ENCODE results near the gene PTPRE. TPM values are rescaled to one million over a fixed set of nuclear protein-coding genes. Genes with fewer than 3 reads are reported as not detected.

The PTPRE gene
- total and polyA plus RNA-seq, 10 of the 15 experiments (the other 5 are each of a cell fraction or from before 2014, with no cell fraction given) = 2.9 to 7.6 (median 5.8) TPM

DNA sequence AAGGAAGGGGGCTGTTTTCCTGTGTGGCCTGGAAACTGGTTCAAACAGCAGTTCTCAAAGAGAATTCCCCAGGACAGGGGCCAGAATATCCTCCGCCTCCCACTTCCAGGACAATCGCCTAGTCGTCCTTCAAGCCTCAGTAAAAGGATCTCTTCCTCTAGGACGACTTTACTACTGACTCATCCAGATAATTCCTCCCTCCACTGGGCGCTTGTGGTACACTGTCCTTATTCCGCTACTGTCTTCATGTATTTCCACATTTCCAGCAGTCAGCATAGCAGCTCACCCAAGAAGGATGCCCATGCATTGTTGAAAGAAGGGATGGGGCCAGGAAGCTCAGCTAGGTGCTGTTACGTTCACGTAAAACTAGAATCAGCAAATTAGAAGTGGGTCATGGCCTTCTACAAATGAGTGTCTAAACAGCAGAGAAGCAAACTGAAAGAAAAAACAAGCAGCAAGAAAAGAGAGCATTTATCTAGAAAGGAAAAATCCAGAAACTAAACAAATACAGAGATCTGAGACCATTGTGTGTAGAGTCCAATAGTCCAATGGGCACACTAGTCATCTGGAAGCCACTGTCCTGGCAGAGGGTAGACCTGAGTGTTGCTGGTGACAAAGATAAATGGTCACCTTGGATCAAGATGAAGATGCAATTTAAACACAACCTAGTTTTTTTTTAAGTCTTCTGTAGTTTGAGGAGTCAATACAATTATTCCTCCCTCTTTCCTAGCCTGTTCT, 40.5 kb upstream of the PTPRE start:
- H3K4me2 ChIP-seq (ENCODE audit: control insufficient read depth, insufficient read depth) = no peak overlapping the region
- TF ChIP-seq TCF7 (IDR thresholded peaks at IDR 0.05; ENCODE audit: borderline replicate concordance) (no peak), SPI1 (IDR thresholded peaks at IDR 0.05; ENCODE audit: borderline replicate concordance, insufficient read depth, low read depth, low read length) (no peak), SRF (IDR thresholded peaks at IDR 0.05; ENCODE audit: low read depth in 2 of 2, low read length in 2 of 2) (no peak), EED (IDR thresholded peaks at IDR 0.05; ENCODE audit: low read depth) (no peak), ZNF384 (IDR thresholded peaks at IDR 0.05; ENCODE audit: borderline replicate concordance, low read depth, low read length) (no peak), MYB (IDR thresholded peaks at IDR 0.05; ENCODE audit: borderline replicate concordance, low read depth, low read length) (no peak), NFIC (IDR thresholded peaks at IDR 0.05; ENCODE audit: low read depth, low read length) (no peak)
- in situ Hi-C loops (cut with MboI) (no loop called here), intact Hi-C loops (cut with micrococcal nuclease; ENCODE audit: unreplicated experiment) (no loop called here)
- no peaks in the 10 kb centered on the region for H3K36me3 ChIP-seq (ENCODE audit: control insufficient read depth in 2 of 2, insufficient read depth in 2 of 2, low read length in 1 of 2)
- no peaks in the 10 kb centered on the region for H4K20me1 ChIP-seq (ENCODE audit: control insufficient read depth, insufficient read depth)
- no peak for FAIRE-seq
- H3K4me1 ChIP-seq (ENCODE audit: control insufficient read depth, insufficient read depth, low read length) = no peaks in the 10 kb centered on the region
- no peak overlapping the region for H3K9ac ChIP-seq (ENCODE audit: control insufficient read depth, insufficient read depth, low read length)
- WGBS (ENCODE audit: insufficient coverage, insufficient replicate concordance, low lambda C conversion rate, missing lambda C conversion rate) = 25% methylated on average over 8 of the region's 8 CpGs
- ChIA-PET CTCF (no interaction called here), SMC1A (ENCODE audit: uncharacterized antibody, unreplicated experiment) (no interaction called here), RAD21 (ENCODE audit: unreplicated experiment) (no interaction called here), POLR2A (no interaction called here)
- H3K79me2 ChIP-seq (ENCODE audit: control insufficient read depth, insufficient read depth, low read length) = no peaks in the 10 kb centered on the region
- no peaks in the 10 kb centered on the region for H3K27me3 ChIP-seq (replicated peaks in 1 of 2; ENCODE audit: control insufficient read depth in 2 of 2, insufficient read depth in 2 of 2, low read length in 1 of 2)
- H3K4me3 ChIP-seq = no peak overlapping the region
- no TSS peak for BruUV-seq (replicated peaks)
- no peak for ATAC-seq
- H2AFZ ChIP-seq (ENCODE audit: control insufficient read depth, low read depth, low read length) = no peak overlapping the region
- no peaks in the 10 kb centered on the region; the same call in 2 of the 3 replicates for H3K9me3 ChIP-seq (replicated peaks; ENCODE audit: control insufficient read depth, insufficient read depth, low read length)
- DNase-seq (ENCODE audit: low read depth, low spot score) = no peak
- no peak overlapping the region for H3K27ac ChIP-seq (ENCODE audit: control insufficient read depth, insufficient read depth)

DNA sequence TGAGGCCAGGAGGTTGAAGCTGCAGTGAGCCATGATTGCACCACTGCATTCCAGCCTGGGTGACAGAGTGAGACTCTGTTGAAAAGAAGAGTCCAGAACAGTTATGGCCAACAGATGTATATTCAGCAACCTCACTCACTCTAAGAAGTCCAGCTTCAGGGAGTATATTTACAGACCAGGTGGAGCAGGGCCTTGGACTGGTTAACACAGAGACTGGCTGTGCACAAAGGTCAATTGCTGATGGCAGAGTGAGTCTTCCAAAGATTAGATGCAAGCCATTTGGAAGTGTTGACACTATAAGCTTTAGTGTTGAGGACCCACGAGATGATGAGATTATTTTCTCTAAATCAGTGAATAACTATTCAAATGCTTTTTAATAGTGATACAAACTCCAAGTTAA, 39.1 kb upstream of the PTPRE start:
- 0% methylated on average over 1 of the region's 1 CpG for WGBS (ENCODE audit: insufficient coverage, insufficient replicate concordance, low lambda C conversion rate, missing lambda C conversion rate)
- no peak for FAIRE-seq
- no TSS peak for BruUV-seq (replicated peaks)
- no peaks in the 10 kb centered on the region for H3K79me2 ChIP-seq (ENCODE audit: control insufficient read depth, insufficient read depth, low read length)
- no peak overlapping the region for H2AFZ ChIP-seq (ENCODE audit: control insufficient read depth, low read depth, low read length)
- intact Hi-C loops (cut with micrococcal nuclease; ENCODE audit: unreplicated experiment) (no loop called here), in situ Hi-C loops (cut with MboI) (no loop called here)
- ChIA-PET RAD21 (ENCODE audit: unreplicated experiment) (no interaction called here), CTCF (no interaction called here), SMC1A (ENCODE audit: uncharacterized antibody, unreplicated experiment) (no interaction called here), POLR2A (no interaction called here)
- H4K20me1 ChIP-seq (ENCODE audit: control insufficient read depth, insufficient read depth) = no peaks in the 10 kb centered on the region
- H3K4me2 ChIP-seq (ENCODE audit: control insufficient read depth, insufficient read depth) = no peak overlapping the region
- H3K9me3 ChIP-seq (replicated peaks; ENCODE audit: control insufficient read depth, insufficient read depth, low read length) = no peaks in the 10 kb centered on the region; the same call in 2 of the 3 replicates
- no peak overlapping the region for H3K4me3 ChIP-seq
- no peaks in the 10 kb centered on the region; a peak in 1 of 4 replicates for H3K27me3 ChIP-seq (replicated peaks in 1 of 2; ENCODE audit: control insufficient read depth in 2 of 2, insufficient read depth in 2 of 2, low read length in 1 of 2)
- no peak for ATAC-seq
- H3K4me1 ChIP-seq (ENCODE audit: control insufficient read depth, insufficient read depth, low read length) = no peaks in the 10 kb centered on the region
- no peak overlapping the region for H3K27ac ChIP-seq (ENCODE audit: control insufficient read depth, insufficient read depth)
- no peak overlapping the region for H3K9ac ChIP-seq (ENCODE audit: control insufficient read depth, insufficient read depth, low read length)
- H3K36me3 ChIP-seq (ENCODE audit: control insufficient read depth in 2 of 2, insufficient read depth in 2 of 2, low read length in 1 of 2) = no peaks in the 10 kb centered on the region
- no peak for DNase-seq (ENCODE audit: low read depth, low spot score)
- no peak for TF ChIP-seq ZNF24 (IDR thresholded peaks at IDR 0.05)
- no peak for TF ChIP-seq YBX1 (IDR thresholded peaks at IDR 0.05)
- TF ChIP-seq KDM1A (IDR thresholded peaks at IDR 0.05; ENCODE audit: borderline replicate concordance) = no peak
- no peak for TF ChIP-seq HDGF (IDR thresholded peaks at IDR 0.05)
- TF ChIP-seq POLR2AphosphoS2 (IDR thresholded peaks at IDR 0.05; ENCODE audit: low read depth, low read length) = no peak
- no peak for TF ChIP-seq CREM (IDR thresholded peaks at IDR 0.05; ENCODE audit: low read depth)
- TF ChIP-seq, protein P1, sequence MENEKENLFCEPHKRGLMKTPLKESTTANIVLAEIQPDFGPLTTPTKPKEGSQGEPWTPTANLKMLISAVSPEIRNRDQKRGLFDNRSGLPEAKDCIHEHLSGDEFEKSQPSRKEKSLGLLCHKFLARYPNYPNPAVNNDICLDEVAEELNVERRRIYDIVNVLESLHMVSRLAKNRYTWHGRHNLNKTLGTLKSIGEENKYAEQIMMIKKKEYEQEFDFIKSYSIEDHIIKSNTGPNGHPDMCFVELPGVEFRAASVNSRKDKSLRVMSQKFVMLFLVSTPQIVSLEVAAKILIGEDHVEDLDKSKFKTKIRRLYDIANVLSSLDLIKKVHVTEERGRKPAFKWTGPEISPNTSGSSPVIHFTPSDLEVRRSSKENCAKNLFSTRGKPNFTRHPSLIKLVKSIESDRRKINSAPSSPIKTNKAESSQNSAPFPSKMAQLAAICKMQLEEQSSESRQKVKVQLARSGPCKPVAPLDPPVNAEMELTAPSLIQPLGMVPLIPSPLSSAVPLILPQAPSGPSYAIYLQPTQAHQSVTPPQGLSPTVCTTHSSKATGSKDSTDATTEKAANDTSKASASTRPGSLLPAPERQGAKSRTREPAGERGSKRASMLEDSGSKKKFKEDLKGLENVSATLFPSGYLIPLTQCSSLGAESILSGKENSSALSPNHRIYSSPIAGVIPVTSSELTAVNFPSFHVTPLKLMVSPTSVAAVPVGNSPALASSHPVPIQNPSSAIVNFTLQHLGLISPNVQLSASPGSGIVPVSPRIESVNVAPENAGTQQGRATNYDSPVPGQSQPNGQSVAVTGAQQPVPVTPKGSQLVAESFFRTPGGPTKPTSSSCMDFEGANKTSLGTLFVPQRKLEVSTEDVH (IDR thresholded peaks at IDR 0.05; ENCODE audit: low read depth, partially characterized antibody) = no peak
- no peak for TF ChIP-seq PAX8 (IDR thresholded peaks at IDR 0.05)
- no peak for TF ChIP-seq RCOR1 (conservative IDR thresholded peaks at IDR 0.05; ENCODE audit: low read depth, low read length)
